GM23248 (cell line): ENCODE measurements around the gene IFI27L1.

Source experiments
- EZH2 ChIP-seq: fragments of 200-600 bp; sonication (generic); IDR thresholded peaks from 2 replicates; pipeline ENCODE4 v1.6.1; 2018; ENCODE audit warnings: antibody characterized with exemption, mild to moderate bottlenecking; ENCODE audit not compliant: insufficient read depth, poor library complexity, severe bottlenecking
- EZH2phosphoT487 ChIP-seq: fragments of 200-600 bp; sonication (generic); IDR thresholded peaks from 2 replicates; pipeline ENCODE4 v1.6.1; 2018; ENCODE audit warnings: antibody characterized with exemption, moderate library complexity, mild to moderate bottlenecking, low read depth; ENCODE audit not compliant: insufficient read depth

- TF ChIP-seq EZH2phosphoT487 (no peak), EZH2 (no peak)
These were observed 29.3 kb upstream of the IFI27L1 start for GRCh38 chr14:94051779-94052178.
